RKO (cell line): ENCODE measurements around the gene HS6ST2.

ENCODE experiments used
- DNase-seq: peaks from one replicate; pipeline ENCODE4 v3.0.0-alpha.2; 2016; ENCODE audit warnings: low spot score

Gene HS6ST2

DNA sequence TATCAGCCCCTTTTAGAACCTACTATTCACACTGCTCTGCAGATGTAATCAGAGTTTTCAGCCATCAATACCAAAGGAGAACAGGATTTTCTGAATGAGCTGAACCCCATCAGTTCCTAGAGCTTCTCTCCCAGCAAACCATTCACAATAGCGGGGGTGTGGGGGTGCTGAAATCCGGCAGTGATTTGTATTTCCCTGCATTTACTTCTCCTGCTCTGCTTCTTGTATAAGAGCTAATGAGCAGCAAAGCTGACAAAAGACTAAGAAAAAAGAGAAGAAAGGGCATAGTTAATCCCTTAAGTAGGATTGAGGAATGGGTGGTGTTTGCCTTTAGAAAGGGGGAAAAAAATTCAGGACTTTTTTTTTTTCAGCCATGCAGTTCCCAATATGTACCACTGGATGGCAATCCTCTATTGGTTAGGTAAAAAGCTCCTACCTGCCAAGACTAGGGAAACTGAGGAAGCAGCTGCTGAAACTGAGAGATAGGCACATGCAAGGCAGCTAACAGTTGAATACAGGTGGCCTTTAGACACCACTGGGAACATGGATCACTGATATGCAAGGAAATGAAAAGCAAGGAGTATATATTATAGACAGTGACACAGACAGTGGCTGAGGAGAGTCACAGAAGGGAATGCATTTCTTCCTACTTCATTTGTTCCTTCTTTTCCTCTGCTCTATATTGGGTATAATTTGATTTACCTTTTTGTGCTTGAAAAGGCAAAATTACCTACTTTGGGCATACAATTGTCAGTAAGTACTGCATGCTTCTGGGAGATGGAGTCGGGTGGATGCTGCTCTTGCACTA, 217.9 kb downstream of the HS6ST2 start:
- no peak for DNase-seq

- DNase-seq: no peak
These were observed 219.5 kb downstream of the HS6ST2 start for GRCh38 chrX:132738951-132739350.

- peak; percentile 1 for DNase-seq
These were observed 220.7 kb downstream of the HS6ST2 start for GRCh38 chrX:132737743-132738142.

DNA sequence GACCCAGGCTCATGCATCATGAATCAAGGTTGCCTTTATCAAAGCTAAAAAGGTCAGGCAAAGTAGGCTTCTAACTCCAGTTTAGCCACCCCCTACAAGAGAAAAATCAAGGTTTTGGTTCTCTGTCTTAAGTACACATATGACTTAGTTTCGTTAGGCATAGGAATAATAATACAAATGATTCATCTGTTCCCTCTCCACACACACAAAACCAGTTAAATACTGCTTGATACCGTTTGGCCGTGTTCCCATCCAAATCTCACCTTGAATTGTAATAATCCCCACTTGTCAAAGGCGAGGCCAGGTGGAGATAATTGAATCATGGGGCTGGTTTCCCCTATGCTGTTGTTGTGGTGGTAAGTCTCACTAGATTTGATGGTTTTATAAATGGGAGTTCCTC, 226.2 kb downstream of the HS6ST2 start:
- no peak for DNase-seq

- DNase-seq: no peak
These were observed 227.7 kb downstream of the HS6ST2 start for GRCh38 chrX:132730726-132731125.

GRCh38 chrX:132730266-132730665, 228.2 kb downstream of the HS6ST2 start:
- DNase-seq: no peak

DNA sequence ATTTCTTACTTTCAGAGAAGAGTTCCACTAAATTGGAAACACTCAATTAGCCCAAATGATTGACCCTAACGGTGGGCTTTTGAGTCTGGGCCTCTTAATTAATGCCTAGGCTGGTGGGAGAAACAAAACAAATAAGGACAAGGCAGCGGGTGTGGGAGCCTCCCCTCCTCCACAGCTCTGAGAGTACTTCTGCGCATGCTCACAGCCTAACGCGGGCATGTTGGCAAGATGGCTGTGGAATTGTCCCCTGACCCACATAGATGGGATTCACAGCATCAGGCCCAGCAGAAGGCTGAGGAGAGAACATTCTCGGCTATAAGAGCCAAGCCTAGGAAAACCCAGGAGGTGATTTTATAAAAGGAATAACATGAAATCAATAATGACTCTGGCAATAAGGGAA, 230.1 kb downstream of the HS6ST2 start:
- no peak for DNase-seq

DNA sequence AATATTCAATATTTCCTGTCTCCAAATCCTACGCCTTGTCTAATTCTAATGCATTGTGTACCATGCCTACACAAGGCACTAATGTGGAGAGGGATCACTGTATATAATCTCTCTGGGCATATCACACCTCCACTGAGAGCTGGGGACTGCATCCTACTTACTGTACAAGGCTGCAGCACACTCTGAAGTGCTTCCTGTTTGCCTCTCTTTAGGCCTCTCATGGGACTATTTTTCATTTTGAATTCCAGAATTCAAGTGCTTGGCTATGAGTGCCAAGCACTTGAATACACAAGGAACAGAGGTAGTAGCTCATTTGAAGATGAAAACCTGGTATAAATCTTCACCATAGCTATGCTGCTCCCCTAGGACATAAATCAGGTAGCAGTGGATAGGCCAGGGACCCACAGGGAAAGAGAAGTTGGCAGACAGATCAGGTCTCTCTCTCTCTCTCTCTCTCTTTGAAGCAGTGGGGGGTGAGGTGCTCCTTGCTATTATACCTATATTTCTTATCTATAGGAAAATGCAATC, 239.9 kb downstream of the HS6ST2 start:
- no peak for DNase-seq

GRCh38 chrX:132716006-132716405, 242.4 kb downstream of the HS6ST2 start:
- no peak for DNase-seq

- DNase-seq: no peak
These were observed 243.5 kb downstream of the HS6ST2 start for GRCh38 chrX:132714913-132715312.

- no peak for DNase-seq
These were observed 246.1 kb downstream of the HS6ST2 start for GRCh38 chrX:132712350-132712749.

DNA sequence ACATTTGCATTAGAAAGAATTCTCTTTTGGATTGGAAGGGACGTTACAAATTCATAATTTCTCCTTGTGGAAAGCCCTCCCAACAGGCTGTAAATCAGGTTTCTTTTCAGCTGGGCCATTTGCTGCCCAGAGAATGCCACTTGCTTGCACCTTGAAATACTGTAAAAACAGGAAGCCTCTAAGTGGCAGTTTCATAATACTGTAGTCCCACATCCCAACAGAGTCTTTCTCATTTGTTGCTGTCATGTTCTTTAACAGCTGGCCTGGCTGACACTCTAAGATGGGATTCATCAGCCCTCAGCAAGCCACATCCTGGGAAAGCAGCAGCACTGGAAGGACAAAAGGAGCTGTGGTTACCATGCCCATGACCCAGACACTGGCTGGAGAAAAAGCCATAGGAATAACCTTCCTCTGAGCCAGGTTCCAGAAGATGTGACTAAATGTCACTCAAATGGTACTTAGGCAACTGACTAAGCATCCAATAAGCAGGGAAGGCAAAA, 247.7 kb downstream of the HS6ST2 start:
- DNase-seq: no peak

- no peak for DNase-seq
These were observed 249.9 kb downstream of the HS6ST2 start for GRCh38 chrX:132708529-132708928.

DNA sequence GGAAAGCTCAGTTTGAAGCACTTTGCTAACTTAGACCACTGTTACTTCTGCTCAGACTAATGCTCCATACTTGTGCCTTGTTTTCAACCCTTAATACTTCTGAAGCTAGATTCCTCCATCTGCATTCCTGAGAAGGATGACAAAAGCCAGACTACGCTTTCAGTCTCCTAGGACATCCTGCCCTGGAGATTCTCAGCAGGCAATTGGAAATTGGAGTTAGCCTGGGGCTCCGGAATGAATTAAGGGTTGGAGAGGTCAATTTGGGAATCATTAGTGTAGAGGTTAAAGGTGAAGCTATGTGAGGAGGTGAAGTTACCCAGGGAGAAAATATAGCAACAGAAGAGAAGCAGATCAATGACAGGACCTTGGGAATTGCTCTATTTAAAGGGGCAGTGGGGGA, 253.7 kb downstream of the HS6ST2 start:
- DNase-seq: no peak

GRCh38 chrX:132694382-132694781, 264.0 kb downstream of the HS6ST2 start:
- DNase-seq: no peak

DNA sequence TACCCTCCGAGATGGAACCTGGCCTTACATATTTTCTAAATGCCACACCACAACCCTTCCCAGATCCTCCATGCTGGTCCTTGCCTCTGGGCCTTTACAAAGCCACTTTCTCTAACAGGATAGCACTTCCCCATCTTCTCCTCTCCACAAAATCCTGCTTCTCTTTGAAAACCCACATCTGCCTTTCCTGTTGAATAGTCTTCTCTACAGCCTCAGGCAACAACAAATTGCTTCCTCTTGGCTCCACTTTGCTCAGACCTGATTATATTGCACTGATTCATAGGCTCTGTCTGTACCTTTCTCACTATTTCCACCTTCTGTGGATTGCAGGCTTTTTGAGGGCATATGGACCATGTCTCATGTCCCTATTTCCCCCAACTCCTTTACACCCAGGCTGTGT, 265.9 kb downstream of the HS6ST2 start:
- no peak for DNase-seq

DNA sequence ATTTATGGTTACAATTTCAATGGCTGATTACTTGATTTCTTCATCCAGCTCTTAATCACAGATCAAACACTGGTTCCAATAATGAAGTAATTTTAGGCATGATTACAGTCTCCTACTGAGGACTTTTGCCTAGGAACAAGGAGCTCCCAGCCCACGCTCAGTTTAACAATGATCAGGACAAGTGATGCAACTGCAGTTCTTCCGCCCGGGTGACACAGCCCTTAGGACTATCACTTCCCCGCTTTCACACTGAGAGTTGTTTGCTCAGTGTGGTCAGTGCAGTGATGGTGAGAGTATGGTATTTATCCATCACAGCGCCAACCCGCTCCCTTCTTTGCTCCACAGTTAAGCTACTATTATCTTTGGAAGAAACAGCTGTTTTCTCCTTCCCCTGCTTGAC, 266.4 kb downstream of the HS6ST2 start:
- DNase-seq: no peak

GRCh38 chrX:132689612-132690563, 268.5 kb downstream of the HS6ST2 start:
- no peak for DNase-seq

DNA sequence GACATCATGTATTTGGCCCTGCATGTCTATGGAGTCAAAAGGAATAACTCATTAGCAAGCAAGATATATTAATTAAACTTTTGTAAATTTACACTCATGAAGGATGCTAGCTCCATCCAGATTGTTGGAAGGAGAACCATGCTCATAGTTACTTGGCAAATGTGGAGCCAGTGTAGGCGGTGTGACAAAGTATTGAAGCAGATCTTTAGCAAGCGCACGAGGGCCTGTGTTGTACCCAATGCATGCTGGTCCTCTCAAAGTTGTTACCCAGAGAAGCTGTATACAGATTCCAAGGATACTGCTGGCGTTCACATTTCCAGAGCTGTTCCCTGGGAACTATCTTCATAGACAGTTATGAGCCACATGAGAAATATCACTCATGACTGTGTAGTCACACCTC, 273.2 kb downstream of the HS6ST2 start:
- no peak for DNase-seq

DNA sequence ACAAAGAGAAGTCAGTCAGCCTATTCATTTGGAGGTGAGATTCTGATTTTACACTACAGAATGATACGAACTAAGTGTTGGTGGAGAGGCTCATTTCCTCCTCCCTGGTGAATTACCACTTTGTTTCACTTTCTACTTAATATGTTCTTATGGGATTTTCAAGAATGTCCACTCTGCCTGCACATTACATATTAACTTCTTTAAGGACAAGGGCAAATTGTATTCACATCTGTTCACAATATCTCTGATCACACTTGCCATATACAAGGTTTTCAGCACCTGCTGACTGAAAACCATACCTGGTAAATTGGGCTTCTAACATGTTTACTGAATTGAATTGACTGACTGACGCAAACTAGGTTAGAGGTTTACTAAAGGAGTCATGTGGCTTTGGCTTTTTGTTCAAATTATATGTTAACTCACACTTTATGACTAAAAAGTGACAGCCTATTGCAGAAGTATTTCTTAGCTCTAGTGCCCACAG, 281.2 kb downstream of the HS6ST2 start:
- no peak for DNase-seq

GRCh38 chrX:132676561-132677186, 281.8 kb downstream of the HS6ST2 start:
- DNase-seq: peak; percentile 5

- DNase-seq: no peak
These were observed 282.3 kb downstream of the HS6ST2 start for GRCh38 chrX:132676102-132676501.
